H1 (cell line): ENCODE measurements around the gene GYPC. TPM values are rescaled to one million over a fixed set of nuclear protein-coding genes. Genes with fewer than 3 reads are reported as not detected.

Source experiments
- CTCF ChIA-PET: fragments of 300-600 bp; sonication (Branson Sonifier 250); formaldehyde crosslinking; loops from one replicate; lab custom pipeline; 2021; ENCODE audit not compliant: partially characterized antibody; lab: Charles Lee
- POLR2A ChIA-PET: fragments of 300-600 bp; sonication (Branson Sonifier 250); formaldehyde crosslinking; loops from one replicate; lab custom pipeline; 2021; ENCODE audit warnings: inconsistent platforms; ENCODE audit not compliant: partially characterized antibody; lab: Charles Lee
- DNase-seq, 2 experiments: peaks; one replicate each; pipeline versions ENCODE4 v3.0.0 to v3.0.0-alpha.2; 2010 to 2022; ENCODE audit warnings: low spot score in 2 of 2, low read depth in 1 of 2, mixed read lengths in 1 of 2
- FAIRE-seq: peaks from 2 replicates; lab custom pipeline; 2011; peaks lifted over from hg19 to GRCh38; lab: Jason Lieb, UNC
- H2AFZ ChIP-seq: 2 replicates; pipeline ENCODE4 v1.8.1; 2012; ENCODE audit warnings: low read length, inconsistent platforms
- H2AK5ac ChIP-seq: 2 replicates; pipeline ENCODE4 v1.6.1; 2013; ENCODE audit warnings: low read depth, low read length
- H2BK120ac ChIP-seq: replicated peaks from 2 replicates; pipeline ENCODE3; 2013; ENCODE audit warnings: low read depth, low read length, inconsistent platforms
- H2BK12ac ChIP-seq: 2 replicates; pipeline ENCODE4 v1.6.1; 2013; ENCODE audit warnings: low read depth, low read length
- H2BK15ac ChIP-seq: 2 replicates; pipeline ENCODE4 v1.6.1; 2013; ENCODE audit warnings: low read length
- H2BK20ac ChIP-seq: 2 replicates; pipeline ENCODE4 v1.6.1; 2013; ENCODE audit warnings: low read length
- H2BK5ac ChIP-seq: 2 replicates; pipeline ENCODE4 v1.6.1; 2013; ENCODE audit warnings: low read depth, low read length
- H3K14ac ChIP-seq: 2 replicates; pipeline ENCODE4 v1.6.1; 2013; ENCODE audit warnings: inconsistent platforms; ENCODE audit not compliant: insufficient read length
- H3K18ac ChIP-seq: 2 replicates; pipeline ENCODE4 v1.6.1; 2013; ENCODE audit warnings: low read length; ENCODE audit errors: extremely low read depth
- H3K23ac ChIP-seq: 2 replicates; pipeline ENCODE4 v1.6.1; 2013; ENCODE audit warnings: inconsistent platforms; ENCODE audit not compliant: insufficient read length
- H3K23me2 ChIP-seq: 2 replicates; pipeline ENCODE4 v1.6.1; 2013; ENCODE audit warnings: low read depth, low read length
- H3K27ac ChIP-seq: 2 replicates; pipeline ENCODE4 v1.6.1; 2011; ENCODE audit warnings: low read depth, low read length, inconsistent platforms
- H3K27me3 ChIP-seq, 4 experiments: replicated peaks in 1 of 4; 1 replicate in 1 of 4; 2 replicates in 3 of 4; pipeline versions ENCODE4 v1.6.1 to v1.8.1; 2011 to 2013; ENCODE audit warnings: low read length in 3 of 4, mild to moderate bottlenecking in 3 of 4, inconsistent platforms in 2 of 4, mixed read lengths in 2 of 4, moderate library complexity in 1 of 4; ENCODE audit not compliant: control insufficient read depth in 3 of 4, insufficient read depth in 3 of 4; ENCODE audit errors: extremely low read depth in 1 of 4
- H3K36me3 ChIP-seq, 4 experiments: 2 replicates each; pipeline versions ENCODE4 v1.6.1 to v1.8.1; 2011 to 2013; ENCODE audit warnings: mild to moderate bottlenecking in 4 of 4, low read length in 3 of 4, moderate library complexity in 2 of 4, control low read depth in 1 of 4, inconsistent platforms in 1 of 4; ENCODE audit not compliant: insufficient read depth in 4 of 4, control insufficient read depth in 2 of 4
- H3K4ac ChIP-seq: replicated peaks from 2 replicates; pipeline ENCODE3; 2013; ENCODE audit warnings: low read length, low read depth, mixed read lengths, inconsistent platforms; ENCODE audit not compliant: insufficient read length
- H3K4me1 ChIP-seq, 4 experiments: replicated peaks in 1 of 4; 1 replicate in 1 of 4; 2 replicates in 3 of 4; pipeline versions ENCODE4 v1.6.1 to v1.8.1; 2011 to 2013; ENCODE audit warnings: low read length in 3 of 4, inconsistent platforms in 2 of 4, mixed read lengths in 1 of 4; ENCODE audit not compliant: insufficient read depth in 4 of 4, control insufficient read depth in 3 of 4
- H3K4me2 ChIP-seq, 2 experiments: 2 replicates each; pipeline versions ENCODE4 v1.6.1 to v1.8.1; 2011 to 2013; ENCODE audit warnings: low read depth in 2 of 2, low read length in 2 of 2, control low read depth in 1 of 2, inconsistent platforms in 1 of 2, mild to moderate bottlenecking in 1 of 2; ENCODE audit not compliant: insufficient read depth in 1 of 2
- H3K4me3 ChIP-seq, 4 experiments: fragments of 200-600, 300-600 bp in 1 of 4; sonication (generic), shearing (Covaris generic), sonication (Bioruptor Twin) in 1 of 4; 2 replicates each; pipeline versions ENCODE4 v1.5.1 to v1.8.1; 2011 to 2016; ENCODE audit warnings: low read length in 4 of 4, low read depth in 3 of 4, control low read depth in 2 of 4, inconsistent platforms in 2 of 4, mild to moderate bottlenecking in 2 of 4, mixed read lengths in 1 of 4, moderate library complexity in 1 of 4; ENCODE audit not compliant: insufficient read depth in 2 of 4; ENCODE audit errors: extremely low read depth in 1 of 4
- H3K56ac ChIP-seq: replicated peaks from 2 replicates; pipeline ENCODE3; 2013; ENCODE audit warnings: low read depth, mild to moderate bottlenecking, mixed read lengths, low read length, inconsistent platforms; ENCODE audit not compliant: insufficient read length
- H3K79me1 ChIP-seq: 2 replicates; pipeline ENCODE4 v1.6.1; 2013; ENCODE audit warnings: low read depth, low read length, control low read depth
- H3K79me2 ChIP-seq, 2 experiments: 2 replicates each; pipeline versions ENCODE4 v1.6.1 to v1.8.1; 2012 to 2013; ENCODE audit warnings: low read length in 2 of 2, mild to moderate bottlenecking in 2 of 2, inconsistent platforms in 1 of 2; ENCODE audit not compliant: insufficient read depth in 2 of 2, control insufficient read depth in 1 of 2
- H3K9ac ChIP-seq, 4 experiments: replicated peaks in 1 of 4; 1 replicate in 1 of 4; 2 replicates in 3 of 4; pipeline versions ENCODE4 v1.6.1 to v1.8.1; 2011 to 2013; ENCODE audit warnings: low read depth in 3 of 4, low read length in 3 of 4, control low read depth in 2 of 4, mild to moderate bottlenecking in 2 of 4, moderate library complexity in 2 of 4, inconsistent platforms in 1 of 4; ENCODE audit errors: extremely low read depth in 1 of 4
- H3K9me3 ChIP-seq, 2 experiments: 2 replicates each; pipeline versions ENCODE4 v1.6.1 to v1.8.1; 2012 to 2013; ENCODE audit warnings: mild to moderate bottlenecking in 2 of 2, moderate library complexity in 2 of 2, control low read depth in 1 of 2, inconsistent platforms in 1 of 2, low read depth in 1 of 2, low read length in 1 of 2, mixed read lengths in 1 of 2; ENCODE audit not compliant: insufficient read depth in 2 of 2
- H4K20me1 ChIP-seq, 2 experiments: replicated peaks in 1 of 2; 2 replicates each; pipeline versions ENCODE3 to v1.8.1; 2011 to 2013; ENCODE audit warnings: inconsistent platforms in 2 of 2, low read length in 2 of 2, mild to moderate bottlenecking in 1 of 2; ENCODE audit not compliant: insufficient read depth in 2 of 2, control insufficient read depth in 1 of 2
- H4K5ac ChIP-seq: 2 replicates; pipeline ENCODE4 v1.6.1; 2013; ENCODE audit warnings: low read length, low read depth, mixed read lengths, inconsistent platforms; ENCODE audit not compliant: insufficient read length
- H4K8ac ChIP-seq: 2 replicates; pipeline ENCODE4 v1.8.0; 2013; ENCODE audit warnings: mild to moderate bottlenecking, moderate library complexity, low read length, inconsistent platforms; ENCODE audit not compliant: insufficient read depth; ENCODE audit errors: extremely low read depth
- H4K91ac ChIP-seq: replicated peaks from 2 replicates; pipeline ENCODE3; 2013; ENCODE audit warnings: low read length, mixed read lengths, inconsistent platforms; ENCODE audit not compliant: insufficient read length
- EP300 ChIP-seq, 2 experiments: IDR thresholded peaks; 1 replicate in 1 of 2; 2 replicates in 1 of 2; pipeline ENCODE4 v1.6.1; 2011 to 2012; ENCODE audit warnings: low read depth in 2 of 2, low read length in 2 of 2, mild to moderate bottlenecking in 2 of 2, borderline replicate concordance in 1 of 2, inconsistent platforms in 1 of 2, moderate library complexity in 1 of 2
- FOSL1 ChIP-seq: IDR thresholded peaks from 2 replicates; pipeline ENCODE4 v1.6.1; 2011; ENCODE audit warnings: mild to moderate bottlenecking, low read depth, low read length, moderate library complexity; ENCODE audit not compliant: insufficient read depth
- GABPA ChIP-seq: IDR thresholded peaks from 2 replicates; pipeline ENCODE4 v1.6.1; 2011; ENCODE audit warnings: mild to moderate bottlenecking, low read length, moderate library complexity, borderline replicate concordance; ENCODE audit not compliant: insufficient read depth
- JUND ChIP-seq: IDR thresholded peaks from 2 replicates; pipeline ENCODE4 v1.6.1; 2011; ENCODE audit warnings: mild to moderate bottlenecking, improper control_type of control experiment, low read length
- MAFK ChIP-seq: IDR thresholded peaks from 2 replicates; pipeline ENCODE4 v1.6.1; 2012; ENCODE audit warnings: low read depth, mild to moderate bottlenecking, improper control_type of control experiment, low read length
- MAX ChIP-seq: IDR thresholded peaks from 2 replicates; pipeline ENCODE4 v1.6.1; 2012; ENCODE audit warnings: inconsistent platforms
- NANOG ChIP-seq: IDR thresholded peaks from 2 replicates; pipeline ENCODE4 v1.6.1; 2011; ENCODE audit warnings: low read length, low read depth, mild to moderate bottlenecking, inconsistent platforms; ENCODE audit not compliant: insufficient read depth, poor library complexity, severe bottlenecking
- RBBP5 ChIP-seq: IDR thresholded peaks from 2 replicates; pipeline ENCODE4 v1.7.1; 2012; ENCODE audit warnings: low read depth, mild to moderate bottlenecking, inconsistent platforms, low read length, moderate library complexity, borderline replicate concordance
- SIX5 ChIP-seq: IDR thresholded peaks from 2 replicates; pipeline ENCODE4 v1.6.1; 2011; ENCODE audit warnings: mild to moderate bottlenecking, low read depth, low read length
- SP4 ChIP-seq: IDR thresholded peaks from 2 replicates; pipeline ENCODE4 v1.6.1; 2012; ENCODE audit warnings: low read length, inconsistent platforms
- SUZ12 ChIP-seq: fragments of 200-600 bp; sonication (generic); IDR thresholded peaks from 2 replicates; pipeline ENCODE4 v1.6.1; 2012; ENCODE audit warnings: mild to moderate bottlenecking, inconsistent platforms, low read length, moderate library complexity, mixed read lengths
- TAF1 ChIP-seq: IDR thresholded peaks from 2 replicates; pipeline ENCODE4 v1.6.1; 2011; ENCODE audit warnings: mild to moderate bottlenecking, low read depth, low read length
- USF2 ChIP-seq: IDR thresholded peaks from 2 replicates; pipeline ENCODE4 v1.6.1; 2011; ENCODE audit warnings: low read length, improper control_type of control experiment
- WGBS, 2 experiments: shearing (Covaris generic) in 1 of 2; methylation state at CpG; one replicate each; pipeline versions ENCODE4 v1.1.6 to v1.1.7; 2013 to 2015; ENCODE audit warnings: low lambda C conversion rate in 2 of 2, mixed read lengths in 2 of 2, inconsistent platforms in 1 of 2, low coverage in 1 of 2, missing lambda C conversion rate in 1 of 2; ENCODE audit not compliant: insufficient replicate concordance in 2 of 2, insufficient coverage in 1 of 2, insufficient read length in 1 of 2; ENCODE audit errors: extremely low coverage in 1 of 2, missing lambda C conversion rate in 1 of 2; 5-methylcytosine and 5-hydroxymethylcytosine counted together
- polyA plus RNA-seq, 7 experiments: library from polyadenylated mRNA; depleted of rRNA in 3 of 7; stranded (reverse) in 5 of 7; unstranded in 2 of 7; fragments of >200 nt in 5 of 7; fragments of 200-250 nt in 2 of 7; gene quantifications; 1 replicate in 5 of 7; 2 replicates in 1 of 7; 4 replicates in 1 of 7; pipeline versions ENCODE4 v1.2.1 to v1.2.3, GENCODE V29; 2011 to 2013; ENCODE audit warnings: missing spikeins in 2 of 7, mixed read lengths in 2 of 7
- total RNA-seq: library from RNA; stranded (reverse); fragmentation: NEBNext Ultra II Directional; extraction: Animal tissue kit (Norgen Biotek cat#: 25700); gene quantifications from 2 replicates; pipeline ENCODE4 v1.2.1, GENCODE V29; 2021

GYPC gene
- total and polyA plus RNA-seq, 2 of the 8 experiments (the other 6 are each of a cell fraction or from before 2014, with no cell fraction given): 26.8 to 53.6 TPM

- POLR2A ChIA-PET: no interaction called here
- Histone ChIP-seq H3K4me1 (peaks cover 13 to 27% (median 16%) of the 10 kb centered on the region in 4 experiments), H3K23me2 (peaks cover 9% of the 10 kb centered on the region), H2BK120ac (no peak overlapping the region), H4K5ac (no peak overlapping the region), H3K18ac (no peak overlapping the region), H3K36me3 (no peaks in the 10 kb centered on the region), H3K9ac (no peak overlapping the region), H2BK20ac (no peak overlapping the region), H3K9me3 (no peaks in the 10 kb centered on the region), H4K91ac (no peak overlapping the region), H4K20me1 (peaks cover 0 to 2% of the 10 kb centered on the region in 2 experiments), H2BK15ac (no peak overlapping the region), H3K27ac (no peak overlapping the region), H2BK12ac (no peak overlapping the region), H3K14ac (no peak overlapping the region), H3K79me1 (no peaks in the 10 kb centered on the region), H2AK5ac (no peak overlapping the region), H3K4ac (no peak overlapping the region), H3K79me2 (no peaks in the 10 kb centered on the region), H3K56ac (no peak overlapping the region), H2BK5ac (no peak overlapping the region), H3K27me3 (peaks cover 0 to 4% (median 1%) of the 10 kb centered on the region in 4 experiments; a peak in 1 of 7 replicates), H3K4me3 (no peak overlapping the region), H2AFZ (no peak overlapping the region), H3K23ac (no peak overlapping the region), H4K8ac (no peak overlapping the region), H3K4me2 (no peak overlapping the region)
- CTCF ChIA-PET: interaction anchor here (1.5 kb wide), 1 partner anchor 18 kb away, joined by 3 read pairs; no protein-coding TSS in a partner anchor
- DNase-seq (no peak), FAIRE-seq (no peak)
- 97% methylated on average over 6 of the region's 7 CpGs; no CpG with 5 or more reads in 1 of the 2 experiments for WGBS, 2 experiments
- TF ChIP-seq JUND: no peak
- TF ChIP-seq TAF1: no peak
- TF ChIP-seq USF2: no peak
- TF ChIP-seq RBBP5: no peak
- TF ChIP-seq FOSL1: no peak
- TF ChIP-seq SUZ12: no peak
- no peak for TF ChIP-seq NANOG
- no peak for TF ChIP-seq GABPA
- no peak for TF ChIP-seq MAX
- TF ChIP-seq EP300 (IDR thresholded peaks at IDR 0.05; ENCODE audit: borderline replicate concordance in 1 of 2, low read depth in 2 of 2, low read length in 2 of 2): no peak
- TF ChIP-seq SIX5: no peak
- TF ChIP-seq SP4: no peak
- no peak for TF ChIP-seq MAFK
Observed at GRCh38 chr2:126660971-126661370, 5.0 kb downstream of the GYPC start.
